HCT116 (cell line): ENCODE data around the gene PRR23B. TPM values are rescaled to one million over a fixed set of nuclear protein-coding genes. Genes with fewer than 3 reads are reported as not detected.

Source experiments
- ATAC-seq: fragments of 200-7000 bp; cut with Tn5 transposase; 2 replicates; pipeline ENCODE4 v1.9.1; 2020; ENCODE audit warnings: mild to moderate bottlenecking, moderate library complexity
- BruUV-seq: library from RNA; stranded (reverse); fragments of 400-500 nt; replicated peaks from 2 replicates; lab custom pipeline; 2021; lab: Mats Ljungman, UMichigan
- CTCF ChIA-PET: fragments of 300-600 bp; sonication (Branson Sonifier 250); formaldehyde crosslinking; loops from one replicate; lab custom pipeline; 2021; ENCODE audit warnings: antibody characterized with exemption; lab: Charles Lee
- POLR2A ChIA-PET: fragments of 300-600, 350-600 bp; sonication (Branson Sonifier 250); formaldehyde crosslinking; loops from one replicate; lab custom pipeline; 2021; ENCODE audit warnings: antibody characterized with exemption; lab: Charles Lee
- RAD21 ChIA-PET, 2 experiments: fragments of 300-600 bp; sonication (Branson Sonifier 250); formaldehyde crosslinking; loops; one replicate each; lab custom pipeline; 2023; ENCODE audit warnings: low total read pairs in 2 of 2; ENCODE audit not compliant: uncharacterized antibody in 2 of 2, unreplicated experiment in 2 of 2, low non-redundant PET in 1 of 2; lab: Charles Lee
- DNase-seq: peaks from one replicate; pipeline ENCODE4 v3.0.0-alpha.2; 2010; ENCODE audit warnings: low read depth, low spot score
- H2AFZ ChIP-seq: fragments of 200-600 bp; shearing (Covaris generic), sonication (generic); 2 replicates; pipeline ENCODE4 v1.6.1; 2017; ENCODE audit warnings: low read depth, mixed run types, mixed read lengths, antibody characterized with exemption, low read length; ENCODE audit not compliant: poor library complexity, severe bottlenecking
- H3K27ac ChIP-seq: 2 replicates; pipeline ENCODE4 v1.5.1; 2012; ENCODE audit warnings: low read depth, low read length
- H3K27me3 ChIP-seq: fragments of 200-600 bp; sonication (generic); 2 replicates; pipeline ENCODE4 v1.6.1; 2016; ENCODE audit warnings: mixed run types, low read length, mixed read lengths; ENCODE audit not compliant: insufficient read depth
- H3K36me3 ChIP-seq, 2 experiments: fragments of 200-500 bp in 1 of 2; fragments of 200-600 bp in 1 of 2; sonication (Bioruptor generic) in 1 of 2; sonication (generic) in 1 of 2; 2 replicates each; pipeline versions ENCODE4 v1.5.1 to v1.6.1; 2014 to 2016; ENCODE audit warnings: low read length in 2 of 2, inconsistent platforms in 1 of 2, mixed read lengths in 1 of 2, mixed run types in 1 of 2; ENCODE audit not compliant: insufficient read depth in 2 of 2, control insufficient read depth in 1 of 2
- H3K4me1 ChIP-seq, 2 experiments: fragments of 200-600 bp in 1 of 2; sonication (generic) in 1 of 2; 2 replicates each; pipeline versions ENCODE4 v1.5.1 to v1.6.1; 2012 to 2017; ENCODE audit warnings: low read length in 2 of 2, inconsistent platforms in 1 of 2, mild to moderate bottlenecking in 1 of 2, mixed read lengths in 1 of 2, mixed run types in 1 of 2, moderate library complexity in 1 of 2; ENCODE audit not compliant: insufficient read depth in 2 of 2, control insufficient read depth in 1 of 2
- H3K4me2 ChIP-seq: fragments of 200-600 bp; sonication (generic); 2 replicates; pipeline ENCODE4 v1.6.1; 2017; ENCODE audit warnings: mixed run types, low read length, mixed read lengths
- H3K4me3 ChIP-seq, 2 experiments: fragments of 200-600 bp in 1 of 2; sonication (generic) in 1 of 2; replicated peaks in 1 of 2; 2 replicates each; pipeline ENCODE4 v1.5.1; 2011 to 2016; ENCODE audit warnings: low read length in 2 of 2, control low read depth in 1 of 2, low read depth in 1 of 2, mild to moderate bottlenecking in 1 of 2, mixed read lengths in 1 of 2, mixed run types in 1 of 2
- H3K79me2 ChIP-seq: fragments of 200-600 bp; sonication (generic); 2 replicates; pipeline ENCODE4 v1.6.1; 2017; ENCODE audit warnings: mild to moderate bottlenecking, mixed run types, low read length, moderate library complexity, mixed read lengths; ENCODE audit not compliant: insufficient read depth
- H3K9ac ChIP-seq: fragments of 200-600 bp; sonication (generic); 2 replicates; pipeline ENCODE4 v1.6.1; 2016; ENCODE audit warnings: low read length, mixed read lengths
- H3K9me2 ChIP-seq: fragments of 200-600 bp; sonication (generic), shearing (Covaris generic); 2 replicates; pipeline ENCODE4 v1.6.1; 2017; ENCODE audit warnings: mixed run types, mild to moderate bottlenecking, moderate library complexity; ENCODE audit not compliant: insufficient read depth
- H3K9me3 ChIP-seq, 2 experiments: fragments of 200-500 bp in 1 of 2; fragments of 200-600 bp in 1 of 2; sonication (Bioruptor generic) in 1 of 2; sonication (generic) in 1 of 2; 2 replicates each; pipeline ENCODE4 v1.6.1; 2014 to 2017; ENCODE audit warnings: low read length in 2 of 2, mixed read lengths in 2 of 2, inconsistent platforms in 1 of 2, low read depth in 1 of 2, mild to moderate bottlenecking in 1 of 2, mixed run types in 1 of 2, moderate library complexity in 1 of 2; ENCODE audit not compliant: control insufficient read depth in 1 of 2, insufficient read depth in 1 of 2
- H4K20me1 ChIP-seq: fragments of 200-600 bp; sonication (generic), shearing (Covaris generic); 2 replicates; pipeline ENCODE4 v1.6.1; 2017; ENCODE audit warnings: mixed run types, mild to moderate bottlenecking, moderate library complexity; ENCODE audit not compliant: insufficient read depth
- CBX3 ChIP-seq: IDR thresholded peaks from 2 replicates; pipeline ENCODE4 v1.6.1; 2012; ENCODE audit warnings: low read depth
- EGR1 ChIP-seq: IDR thresholded peaks from 2 replicates; pipeline ENCODE4 v1.6.1; 2012; ENCODE audit warnings: low read depth
- FOSL1 ChIP-seq: IDR thresholded peaks from 2 replicates; pipeline ENCODE4 v1.6.1; 2012; ENCODE audit warnings: low read depth
- POLR2AphosphoS5 ChIP-seq: IDR thresholded peaks from 2 replicates; pipeline ENCODE4 v1.6.1; 2011; ENCODE audit warnings: mild to moderate bottlenecking, low read depth, low read length, moderate library complexity
- REST ChIP-seq: IDR thresholded peaks from 2 replicates; pipeline ENCODE4 v1.6.1; 2012; ENCODE audit warnings: low read depth
- ZNF274 ChIP-seq: fragments of 200-500 bp; sonication (Bioruptor generic); IDR thresholded peaks from 2 replicates; pipeline ENCODE4 v1.6.1; 2014; ENCODE audit warnings: mild to moderate bottlenecking, low read depth, low read length, inconsistent platforms
- intact Hi-C: fragments of 100-400 bp; cut with micrococcal nuclease; formaldehyde crosslinking; loops from 2 replicates; pipeline ENCODE4 v1.10.0; 2022
- total RNA-seq: library from RNA; stranded (reverse); gene quantifications from one replicate; pipeline ENCODE4 v1.2.1, GENCODE V29; 2021; ENCODE audit not compliant: unreplicated experiment

PRR23B gene
- total RNA-seq, 1 experiment from 2014 or later = not detected

- Histone ChIP-seq H3K4me2 (no peak overlapping the region), H3K9me3 (peaks cover 0 to 8% of the 10 kb centered on the region in 2 experiments; a peak in 3 of 4 replicates), H3K27ac (no peak overlapping the region), H3K79me2 (no peaks in the 10 kb centered on the region), H3K27me3 (no peaks in the 10 kb centered on the region), H2AFZ (no peak overlapping the region), H3K9ac (no peak overlapping the region), H3K4me3 (no peak overlapping the region), H3K36me3 (no peaks in the 10 kb centered on the region), H3K4me1 (no peaks in the 10 kb centered on the region), H4K20me1 (no peaks in the 10 kb centered on the region), H3K9me2 (no peaks in the 10 kb centered on the region)
- intact Hi-C loops = no loop called here
- TF ChIP-seq CBX3 = peak; percentile 66; the same call in 1 of the 2 replicates
- TF ChIP-seq EGR1 = no peak
- DNase-seq (no peak), ATAC-seq (no peak)
- CTCF ChIA-PET = no interaction called here
- BruUV-seq = no TSS peak
- RAD21 ChIA-PET = no interaction called here
- POLR2A ChIA-PET = no interaction called here
These were observed 32.3 kb upstream of the PRR23B start for GRCh38 chr3:139052802-139053600.

GRCh38 chr3:139044366-139045210, 23.9 kb upstream of the PRR23B start, which contains the start of gene PRR23C:
Gene PRR23C, minus strand, starts transcription at chr3:139044892. Its CDS starts 272 bp downstream, at chr3:139044620.
- no peaks in the 10 kb centered on the region for H3K9me3 ChIP-seq
- no peaks in the 10 kb centered on the region for H3K9me2 ChIP-seq
- H2AFZ ChIP-seq = no peak within 1 kb of the TSS
- no peak within 1 kb of the TSS for H3K4me2 ChIP-seq
- H3K36me3 ChIP-seq = no peaks in the 10 kb centered on the region
- no peaks in the 10 kb centered on the region for H4K20me1 ChIP-seq
- no peaks in the 10 kb centered on the region for H3K79me2 ChIP-seq
- no peak within 1 kb of the TSS for H3K27ac ChIP-seq
- H3K4me3 ChIP-seq = no peak within 1 kb of the TSS
- RAD21 ChIA-PET = no interaction called here
- no peaks in the 10 kb centered on the region for H3K4me1 ChIP-seq
- TF ChIP-seq CBX3 = no peak
- no peak for TF ChIP-seq FOSL1
- TF ChIP-seq ZNF274 = no peak
- TF ChIP-seq REST = no peak
- no peak for TF ChIP-seq POLR2AphosphoS5
- POLR2A ChIA-PET = no interaction called here
- CTCF ChIA-PET = no interaction called here
- DNase-seq = no peak
- intact Hi-C loops = no loop called here
- no TSS peak for BruUV-seq
- no peak; the same call in 1 of the 2 replicates for ATAC-seq
- H3K27me3 ChIP-seq = no peaks in the 10 kb centered on the region
- no peak within 1 kb of the TSS for H3K9ac ChIP-seq
